ENCODE results near the gene CEP57. TPM values are rescaled to one million over a fixed set of nuclear protein-coding genes. Genes with fewer than 3 reads are reported as not detected.
A peak's percentile ranks its signal among the peaks of the same experiment; 100 is the strongest.

CEP57 gene
- total and polyA plus RNA-seq, 2 of the 13 experiments (the other 11 are each of a cell fraction or from before 2014, with no cell fraction given): 34.3 to 59.4 TPM

DNA sequence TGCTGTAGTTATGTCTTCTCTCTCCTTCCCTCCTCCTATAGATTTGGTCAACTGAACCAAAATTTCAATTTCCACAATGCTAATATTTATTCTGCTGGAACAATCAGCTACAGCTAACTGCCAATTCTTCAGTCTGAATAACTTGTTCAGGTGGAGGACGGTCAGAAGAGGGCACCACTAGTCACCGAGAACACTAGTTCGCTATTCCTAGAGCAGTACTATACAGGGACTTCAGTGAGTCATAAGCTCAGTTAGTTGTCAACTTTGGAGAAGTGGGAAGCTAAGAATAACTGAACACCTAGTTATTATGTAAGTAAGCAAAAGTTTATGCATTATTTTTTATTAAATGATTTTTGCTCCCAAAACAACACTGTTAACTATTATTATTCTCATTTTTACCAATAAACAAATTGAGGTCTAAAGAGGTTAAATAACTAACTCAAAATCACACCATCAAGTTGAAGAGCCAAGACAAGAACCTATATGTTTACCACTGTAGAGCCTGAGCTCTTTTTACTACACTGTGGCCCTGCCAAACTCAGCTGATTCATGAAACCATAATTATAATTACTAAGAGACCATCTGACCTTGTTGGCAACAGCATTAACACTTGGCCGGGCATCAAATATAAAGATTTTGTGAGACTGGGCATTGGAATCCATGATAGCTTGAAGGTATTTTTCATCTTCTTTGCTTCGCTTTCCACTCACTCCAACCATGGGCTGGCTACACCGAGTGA lies 59.0 kb downstream of the CEP57 start (continued):
- TF ChIP-seq DNMT3B (CRISPR knock-in tag; conservative IDR thresholded peaks at IDR 0.05): no peak
- no peak for TF ChIP-seq PHF21A (CRISPR knock-in tag; IDR thresholded peaks at IDR 0.05)
- TF ChIP-seq STAG1 (CRISPR knock-in tag; IDR thresholded peaks at IDR 0.05): peak; percentile 87

DNA sequence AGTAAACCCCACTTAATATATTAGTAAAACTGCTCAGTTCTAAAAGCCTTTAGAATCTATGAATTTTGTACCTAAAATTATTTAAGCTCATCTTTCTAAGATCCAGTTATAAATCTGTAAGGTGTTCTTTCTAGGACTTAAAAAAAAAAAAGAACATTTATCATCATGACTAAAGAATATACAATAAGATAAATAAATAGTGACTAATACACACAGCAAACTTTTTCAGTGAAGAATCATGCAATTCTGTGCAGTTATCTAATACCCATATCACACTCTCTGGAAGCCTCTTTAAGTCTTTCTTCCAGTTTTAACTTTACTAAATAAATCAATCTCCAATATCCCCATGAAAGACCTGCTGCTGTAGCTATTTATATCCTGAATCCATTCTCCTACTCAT lies 59.8 kb downstream of the CEP57 start:
- intact Hi-C loops (cut with micrococcal nuclease; ENCODE audit: unreplicated experiment) (no loop called here), in situ Hi-C loops (cut with HindIII; ENCODE audit: extremely low pct_ligation_motif_present, low pct_unique_long_range_greater_than_20kb) (no loop called here)
- Histone ChIP-seq H3K27ac (ENCODE audit: extremely low read length, insufficient read depth, low read length) (no peak overlapping the region), H3K4me3 (replicated peaks in 1 of 3; ENCODE audit: insufficient read depth in 1 of 3, low read depth in 2 of 3, low read length in 3 of 3) (no peak overlapping the region), H3K9ac (ENCODE audit: insufficient read depth, low read depth, low read length) (no peak overlapping the region), H3K9me3 (ENCODE audit: low read length) (no peaks in the 10 kb centered on the region), H3K27me3 (ENCODE audit: control insufficient read depth in 1 of 2, insufficient read depth in 2 of 2, low read length in 2 of 2) (no peaks in the 10 kb centered on the region), H2AFZ (ENCODE audit: low read length) (no peak overlapping the region), H3K36me3 (replicated peaks in 1 of 2; ENCODE audit: control insufficient read depth in 1 of 2, insufficient read depth in 2 of 2, low read length in 2 of 2) (peaks cover 2 to 27% of the 10 kb centered on the region in 2 experiments; a peak in 4 of 5 replicates), H4K20me1 (ENCODE audit: insufficient read depth, low read length) (no peaks in the 10 kb centered on the region), H3K4me1 (ENCODE audit: insufficient read depth, low read length) (no peaks in the 10 kb centered on the region), H3K4me2 (ENCODE audit: low read depth, low read length) (no peak overlapping the region), H3K79me2 (ENCODE audit: insufficient read depth, low read length) (no peaks in the 10 kb centered on the region)
- FAIRE-seq (no peak), DNase-seq (ENCODE audit: low spot score) (no peak), ATAC-seq (no peak)
- ChIA-PET CTCF (ENCODE audit: low intra/inter-chr PET ratio, low total read pairs) (interaction anchor here (1.0 to 1.9 kb wide), 2 partner anchors 544 to 577 kb away, joined by 4 to 10 read pairs; no protein-coding TSS in a partner anchor), POLR2A (interaction anchor here (1.4 kb wide), 1 partner anchor 493 kb away, joined by 4 read pairs; the partner anchor contains the start of gene MAML2)
- BruUV-seq (replicated peaks): no TSS peak
- TF ChIP-seq NCOR1 (IDR thresholded peaks at IDR 0.05; ENCODE audit: borderline replicate concordance, low read length): no peak
- no peak for TF ChIP-seq GTF2F1 (IDR thresholded peaks at IDR 0.05; ENCODE audit: low read length)
- no peak for TF ChIP-seq SRSF9 (IDR thresholded peaks at IDR 0.05; ENCODE audit: borderline replicate concordance, insufficient read depth, low read depth, low read length, poor library complexity, severe bottlenecking)
- TF ChIP-seq, protein P1, sequence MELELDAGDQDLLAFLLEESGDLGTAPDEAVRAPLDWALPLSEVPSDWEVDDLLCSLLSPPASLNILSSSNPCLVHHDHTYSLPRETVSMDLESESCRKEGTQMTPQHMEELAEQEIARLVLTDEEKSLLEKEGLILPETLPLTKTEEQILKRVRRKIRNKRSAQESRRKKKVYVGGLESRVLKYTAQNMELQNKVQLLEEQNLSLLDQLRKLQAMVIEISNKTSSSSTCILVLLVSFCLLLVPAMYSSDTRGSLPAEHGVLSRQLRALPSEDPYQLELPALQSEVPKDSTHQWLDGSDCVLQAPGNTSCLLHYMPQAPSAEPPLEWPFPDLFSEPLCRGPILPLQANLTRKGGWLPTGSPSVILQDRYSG (CRISPR knock-in tag; IDR thresholded peaks at IDR 0.05): no peak
- TF ChIP-seq, protein P2, sequence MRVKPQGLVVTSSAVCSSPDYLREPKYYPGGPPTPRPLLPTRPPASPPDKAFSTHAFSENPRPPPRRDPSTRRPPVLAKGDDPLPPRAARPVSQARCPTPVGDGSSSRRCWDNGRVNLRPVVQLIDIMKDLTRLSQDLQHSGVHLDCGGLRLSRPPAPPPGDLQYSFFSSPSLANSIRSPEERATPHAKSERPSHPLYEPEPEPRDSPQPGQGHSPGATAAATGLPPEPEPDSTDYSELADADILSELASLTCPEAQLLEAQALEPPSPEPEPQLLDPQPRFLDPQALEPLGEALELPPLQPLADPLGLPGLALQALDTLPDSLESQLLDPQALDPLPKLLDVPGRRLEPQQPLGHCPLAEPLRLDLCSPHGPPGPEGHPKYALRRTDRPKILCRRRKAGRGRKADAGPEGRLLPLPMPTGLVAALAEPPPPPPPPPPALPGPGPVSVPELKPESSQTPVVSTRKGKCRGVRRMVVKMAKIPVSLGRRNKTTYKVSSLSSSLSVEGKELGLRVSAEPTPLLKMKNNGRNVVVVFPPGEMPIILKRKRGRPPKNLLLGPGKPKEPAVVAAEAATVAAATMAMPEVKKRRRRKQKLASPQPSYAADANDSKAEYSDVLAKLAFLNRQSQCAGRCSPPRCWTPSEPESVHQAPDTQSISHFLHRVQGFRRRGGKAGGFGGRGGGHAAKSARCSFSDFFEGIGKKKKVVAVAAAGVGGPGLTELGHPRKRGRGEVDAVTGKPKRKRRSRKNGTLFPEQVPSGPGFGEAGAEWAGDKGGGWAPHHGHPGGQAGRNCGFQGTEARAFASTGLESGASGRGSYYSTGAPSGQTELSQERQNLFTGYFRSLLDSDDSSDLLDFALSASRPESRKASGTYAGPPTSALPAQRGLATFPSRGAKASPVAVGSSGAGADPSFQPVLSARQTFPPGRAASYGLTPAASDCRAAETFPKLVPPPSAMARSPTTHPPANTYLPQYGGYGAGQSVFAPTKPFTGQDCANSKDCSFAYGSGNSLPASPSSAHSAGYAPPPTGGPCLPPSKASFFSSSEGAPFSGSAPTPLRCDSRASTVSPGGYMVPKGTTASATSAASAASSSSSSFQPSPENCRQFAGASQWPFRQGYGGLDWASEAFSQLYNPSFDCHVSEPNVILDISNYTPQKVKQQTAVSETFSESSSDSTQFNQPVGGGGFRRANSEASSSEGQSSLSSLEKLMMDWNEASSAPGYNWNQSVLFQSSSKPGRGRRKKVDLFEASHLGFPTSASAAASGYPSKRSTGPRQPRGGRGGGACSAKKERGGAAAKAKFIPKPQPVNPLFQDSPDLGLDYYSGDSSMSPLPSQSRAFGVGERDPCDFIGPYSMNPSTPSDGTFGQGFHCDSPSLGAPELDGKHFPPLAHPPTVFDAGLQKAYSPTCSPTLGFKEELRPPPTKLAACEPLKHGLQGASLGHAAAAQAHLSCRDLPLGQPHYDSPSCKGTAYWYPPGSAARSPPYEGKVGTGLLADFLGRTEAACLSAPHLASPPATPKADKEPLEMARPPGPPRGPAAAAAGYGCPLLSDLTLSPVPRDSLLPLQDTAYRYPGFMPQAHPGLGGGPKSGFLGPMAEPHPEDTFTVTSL (CRISPR knock-in tag; IDR thresholded peaks at IDR 0.05; ENCODE audit: borderline replicate concordance): no peak
- TF ChIP-seq, protein P3, sequence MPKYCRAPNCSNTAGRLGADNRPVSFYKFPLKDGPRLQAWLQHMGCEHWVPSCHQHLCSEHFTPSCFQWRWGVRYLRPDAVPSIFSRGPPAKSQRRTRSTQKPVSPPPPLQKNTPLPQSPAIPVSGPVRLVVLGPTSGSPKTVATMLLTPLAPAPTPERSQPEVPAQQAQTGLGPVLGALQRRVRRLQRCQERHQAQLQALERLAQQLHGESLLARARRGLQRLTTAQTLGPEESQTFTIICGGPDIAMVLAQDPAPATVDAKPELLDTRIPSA (CRISPR knock-in tag; IDR thresholded peaks at IDR 0.05; ENCODE audit: borderline replicate concordance): no peak
- no peak for TF ChIP-seq ERF (CRISPR knock-in tag; IDR thresholded peaks at IDR 0.05)
- TF ChIP-seq TRIM24 (CRISPR knock-in tag; IDR thresholded peaks at IDR 0.05): no peak
- no peak for TF ChIP-seq ZNF235 (CRISPR knock-in tag; IDR thresholded peaks at IDR 0.05; ENCODE audit: borderline replicate concordance)
- TF ChIP-seq MAFK (conservative IDR thresholded peaks at IDR 0.05 in 1 of 2, IDR thresholded peaks at IDR 0.05 in 1 of 2; ENCODE audit: low read length in 2 of 2): no peak
- no peak for TF ChIP-seq ZFP37 (CRISPR knock-in tag; IDR thresholded peaks at IDR 0.05; ENCODE audit: borderline replicate concordance)
